ENCODE measurements around the gene LAIR1.

GRCh38 chr19:54312011-54312410 lies 52.7 kb downstream of the LAIR1 start:
- TF ChIP-seq YY1 (IDR thresholded peaks at IDR 0.05; ENCODE audit: insufficient read depth, insufficient read length) (no peak), SUZ12 (IDR thresholded peaks at IDR 0.05; ENCODE audit: extremely low read depth, insufficient read depth, insufficient read length) (no peak)

Measured in NT2/D1 (cell line).